Muscle layer of duodenum (tissue), 2 donors: ENCODE measurements around the gene WAC.

Source experiments
- H3K27ac ChIP-seq: one replicate; pipeline ENCODE4 v1.7.0; 2013; ENCODE audit warnings: mild to moderate bottlenecking, low read length
- H3K27me3 ChIP-seq: one replicate; pipeline ENCODE4 v1.7.0; 2013; ENCODE audit warnings: low read depth, mild to moderate bottlenecking, control low read depth, low read length
- H3K36me3 ChIP-seq, 2 donors: one replicate each; pipeline ENCODE4 v1.7.0; 2013; ENCODE audit warnings: low read length in 2 of 2, control low read depth in 1 of 2, mild to moderate bottlenecking in 1 of 2; ENCODE audit not compliant: insufficient read depth in 2 of 2, control insufficient read depth in 1 of 2
- H3K4me1 ChIP-seq, 2 donors: one replicate each; pipeline ENCODE4 v1.7.0; 2013; ENCODE audit warnings: low read length in 2 of 2, mild to moderate bottlenecking in 2 of 2, control low read depth in 1 of 2, moderate library complexity in 1 of 2; ENCODE audit not compliant: insufficient read depth in 2 of 2, control insufficient read depth in 1 of 2
- H3K4me3 ChIP-seq, 2 donors: one replicate each; pipeline ENCODE4 v1.7.0; 2013; ENCODE audit warnings: low read length in 2 of 2, low read depth in 1 of 2, mild to moderate bottlenecking in 1 of 2
- H3K9me3 ChIP-seq, 2 donors: one replicate each; pipeline ENCODE4 v1.7.0; 2013; ENCODE audit warnings: low read length in 2 of 2, control low read depth in 1 of 2, mild to moderate bottlenecking in 1 of 2; ENCODE audit not compliant: control insufficient read depth in 1 of 2
- donor health status: healthy.

Gene WAC

DNA sequence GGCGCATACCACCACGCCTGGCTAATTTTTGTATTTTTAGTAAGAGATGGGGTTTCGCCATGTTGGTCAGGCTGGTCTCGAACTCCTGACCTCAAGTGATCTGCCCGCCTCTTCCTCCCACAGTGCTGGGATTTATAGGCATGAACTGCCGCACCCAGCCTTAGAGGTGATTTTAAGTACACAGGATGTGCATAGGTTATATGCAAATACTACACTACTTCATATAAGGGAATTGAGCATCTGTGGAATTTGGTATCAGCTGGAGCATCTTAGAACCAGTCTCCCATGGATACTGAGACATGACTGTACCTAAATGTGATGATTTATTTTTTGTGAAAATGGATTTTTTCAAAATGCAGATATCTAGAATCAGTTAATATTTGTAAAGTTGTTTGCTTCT lies 21.1 kb downstream of the WAC start:
- H3K9me3 ChIP-seq: no peaks in the 10 kb centered on the region
- H3K36me3 ChIP-seq: peaks cover 7 to 13% of the 10 kb centered on the region in 2 donors
- no peaks in the 10 kb centered on the region for H3K27me3 ChIP-seq
- H3K27ac ChIP-seq: no peak overlapping the region
- peaks cover 6 to 73% of the 10 kb centered on the region in 2 donors for H3K4me1 ChIP-seq
- no peak overlapping the region for H3K4me3 ChIP-seq

DNA sequence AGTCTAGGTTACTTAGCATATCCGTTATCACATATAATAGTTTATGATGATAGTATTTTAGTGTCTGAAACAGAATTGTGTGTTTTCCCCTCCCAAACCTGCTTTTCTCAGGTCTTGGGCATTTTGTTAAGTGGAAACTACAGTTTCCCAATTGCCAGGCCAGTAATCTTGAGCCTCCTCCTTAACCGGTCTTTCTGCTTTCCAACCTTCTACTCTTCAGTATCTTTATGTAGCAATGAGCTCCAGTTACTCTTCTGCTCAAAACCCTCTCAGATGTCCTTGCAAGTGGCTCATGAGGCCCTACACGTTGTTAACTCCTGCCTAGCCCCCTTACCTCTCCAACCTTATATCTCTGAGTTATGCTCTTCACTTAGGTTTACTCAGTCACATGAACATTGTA lies 22.0 kb downstream of the WAC start:
- Histone ChIP-seq H3K4me3 (no peak overlapping the region), H3K36me3 (peaks cover 0 to 7% of the 10 kb centered on the region in 2 donors), H3K9me3 (no peaks in the 10 kb centered on the region), H3K4me1 (peaks cover 6 to 79% of the 10 kb centered on the region in 2 donors), H3K27me3 (no peaks in the 10 kb centered on the region), H3K27ac (no peak overlapping the region)

DNA sequence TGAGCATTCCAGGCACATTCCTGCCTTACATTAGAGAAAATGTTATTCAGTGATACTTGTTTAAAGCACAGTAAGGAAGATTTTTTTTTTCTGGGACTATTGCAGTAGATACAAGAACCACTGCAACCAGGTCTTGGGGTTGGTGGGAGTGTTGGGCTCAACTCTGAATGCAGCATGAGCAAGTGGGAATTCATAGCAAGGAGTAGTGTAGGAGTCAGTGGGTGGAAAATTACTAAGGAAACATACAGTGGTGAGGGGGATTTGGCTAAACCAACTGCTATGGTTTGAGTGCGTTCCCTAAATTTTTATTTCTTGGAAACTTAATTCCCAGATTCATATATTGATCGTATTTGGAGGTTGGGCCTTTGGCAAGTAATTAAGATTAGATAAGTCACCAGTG lies 22.4 kb downstream of the WAC start:
- Histone ChIP-seq H3K36me3 (peaks cover 0 to 4% of the 10 kb centered on the region in 2 donors), H3K27ac (no peak overlapping the region), H3K9me3 (no peaks in the 10 kb centered on the region), H3K4me1 (peaks cover 6 to 79% of the 10 kb centered on the region in 2 donors), H3K4me3 (no peak overlapping the region), H3K27me3 (no peaks in the 10 kb centered on the region)

DNA sequence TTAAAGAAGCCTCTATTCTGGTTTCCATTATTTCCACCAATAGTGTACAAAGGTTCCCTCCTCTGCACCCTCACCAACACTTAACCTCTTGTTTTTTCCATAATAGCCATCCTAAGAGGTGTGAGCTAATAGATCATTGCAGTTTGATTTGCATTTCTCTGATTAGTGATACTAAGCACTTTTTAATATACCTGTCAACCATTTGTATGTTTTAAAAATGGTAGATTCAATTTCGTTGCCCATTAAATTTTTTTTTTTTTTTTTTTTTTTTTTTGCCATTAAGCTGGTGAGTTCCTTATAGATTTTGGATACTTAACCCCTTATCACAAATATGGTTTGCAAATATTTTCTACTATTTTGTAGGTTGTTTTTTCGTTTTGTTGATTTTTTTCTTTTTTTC lies 23.2 kb downstream of the WAC start:
- H3K27me3 ChIP-seq: no peaks in the 10 kb centered on the region
- H3K9me3 ChIP-seq: no peaks in the 10 kb centered on the region
- peaks cover 0 to 4% of the 10 kb centered on the region in 2 donors for H3K36me3 ChIP-seq
- H3K4me1 ChIP-seq: peaks cover under 1 to 79% of the 10 kb centered on the region in 2 donors
- H3K4me3 ChIP-seq: no peak overlapping the region
- H3K27ac ChIP-seq: no peak overlapping the region

DNA sequence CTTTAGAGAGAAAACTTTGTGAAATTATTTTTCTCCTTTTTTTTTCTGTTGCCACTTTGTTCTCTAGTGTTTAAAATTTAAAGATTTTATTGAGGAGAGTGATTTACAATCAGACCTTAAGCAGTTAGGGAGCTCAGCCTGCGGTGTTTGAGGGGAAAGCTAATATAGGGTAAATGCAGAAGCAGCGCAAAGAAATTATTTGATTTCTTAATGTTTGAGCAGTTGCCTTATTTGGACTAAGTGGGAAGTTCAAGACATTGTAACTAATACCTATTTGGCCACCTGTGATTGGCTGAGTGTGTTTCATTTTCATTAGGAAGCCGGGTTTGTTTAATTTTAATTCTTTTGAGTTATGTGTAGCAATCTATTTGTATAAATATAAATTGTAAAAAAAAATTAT lies 25.3 kb downstream of the WAC start:
- Histone ChIP-seq H3K4me1 (peaks cover 0 to 63% of the 10 kb centered on the region in 2 donors), H3K4me3 (no peak overlapping the region)

DNA sequence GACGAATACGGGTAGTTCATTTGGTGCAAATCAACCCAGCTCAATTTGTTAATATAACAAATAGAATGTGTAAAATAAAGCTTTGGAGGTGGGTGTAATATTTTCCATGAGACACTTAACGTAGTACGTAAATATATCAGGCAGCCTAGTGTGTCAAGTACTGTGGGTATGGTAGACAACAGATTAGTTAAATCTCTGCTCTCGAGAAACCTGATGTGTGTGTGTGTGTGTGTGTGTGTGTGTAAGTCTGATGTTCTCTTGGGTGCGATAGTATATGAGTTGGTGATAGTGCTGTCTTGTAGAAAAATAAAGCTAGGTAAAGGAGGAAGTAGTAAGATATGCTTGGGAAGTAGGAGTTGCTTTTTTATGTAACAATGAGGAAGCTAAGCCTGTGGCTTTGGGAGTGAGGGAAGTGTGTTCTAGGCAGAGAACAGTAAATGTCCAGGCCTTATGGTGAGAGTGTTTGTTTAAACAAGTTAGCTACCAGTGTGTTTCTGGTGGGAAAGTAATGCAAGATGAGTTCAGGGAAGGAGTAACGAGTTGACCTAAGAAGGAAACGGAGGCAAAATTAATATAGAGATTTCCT lies 26.1 kb downstream of the WAC start:
- H3K27ac ChIP-seq: no peak overlapping the region
- H3K27me3 ChIP-seq: no peaks in the 10 kb centered on the region
- peaks cover 0 to 64% of the 10 kb centered on the region in 2 donors for H3K4me1 ChIP-seq
- peaks cover 2 to 8% of the 10 kb centered on the region in 2 donors for H3K36me3 ChIP-seq
- H3K9me3 ChIP-seq: no peaks in the 10 kb centered on the region
- H3K4me3 ChIP-seq: no peak overlapping the region

More for the DNA sequence above, 25.3 kb downstream of the WAC start:
- H3K27ac ChIP-seq: no peak overlapping the region
- no peaks in the 10 kb centered on the region for H3K27me3 ChIP-seq
- H3K36me3 ChIP-seq: peaks cover 4 to 8% of the 10 kb centered on the region in 2 donors
- no peaks in the 10 kb centered on the region for H3K9me3 ChIP-seq

DNA sequence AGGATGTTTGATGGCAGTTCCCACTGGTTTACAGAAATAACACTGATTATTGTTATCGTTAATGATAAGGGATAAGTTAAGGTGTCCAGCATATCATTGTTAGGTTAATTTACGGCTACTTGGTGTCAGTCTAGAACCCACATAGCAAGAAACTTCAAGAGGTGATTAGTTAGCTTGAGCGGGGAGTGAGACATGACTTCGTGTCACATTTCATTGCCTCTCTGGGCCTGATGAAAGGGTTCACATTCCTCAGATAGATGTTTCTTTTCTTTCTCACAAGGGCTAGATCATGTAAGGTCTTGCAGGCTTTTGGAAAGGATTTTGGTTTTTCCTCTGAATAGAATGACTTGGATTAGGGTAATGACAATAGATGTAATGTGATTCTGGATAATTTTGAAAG lies 26.7 kb downstream of the WAC start:
- H3K27me3 ChIP-seq: no peaks in the 10 kb centered on the region
- peaks cover 0 to 64% of the 10 kb centered on the region in 2 donors for H3K4me1 ChIP-seq
- H3K9me3 ChIP-seq: no peaks in the 10 kb centered on the region
- H3K27ac ChIP-seq: no peak overlapping the region
- peaks cover 0 to 10% of the 10 kb centered on the region in 2 donors for H3K36me3 ChIP-seq
- no peak overlapping the region for H3K4me3 ChIP-seq

DNA sequence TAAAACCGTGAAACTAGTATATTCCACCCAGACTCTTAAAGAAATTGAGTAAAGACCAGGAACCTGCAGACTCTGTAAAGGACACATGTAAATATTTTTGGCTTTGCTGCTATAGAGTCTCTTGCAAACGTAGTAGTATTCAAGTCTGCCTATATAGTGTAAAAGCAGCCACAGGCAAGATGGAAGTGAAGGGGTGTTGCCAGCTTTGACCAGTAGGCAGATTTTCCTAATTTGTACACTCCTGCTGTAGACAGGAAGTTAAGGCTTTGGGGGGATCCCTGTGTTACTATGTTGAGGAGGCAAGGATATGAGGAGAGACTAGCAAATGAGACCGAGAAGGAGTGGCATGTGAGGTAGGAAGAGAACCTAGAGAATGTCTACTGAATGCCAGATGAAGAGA lies 27.7 kb downstream of the WAC start:
- Histone ChIP-seq H3K9me3 (no peaks in the 10 kb centered on the region), H3K36me3 (peaks cover 0 to 12% of the 10 kb centered on the region in 2 donors), H3K27ac (no peak overlapping the region), H3K4me3 (no peak overlapping the region), H3K27me3 (no peaks in the 10 kb centered on the region), H3K4me1 (peaks cover 0 to 63% of the 10 kb centered on the region in 2 donors)

DNA sequence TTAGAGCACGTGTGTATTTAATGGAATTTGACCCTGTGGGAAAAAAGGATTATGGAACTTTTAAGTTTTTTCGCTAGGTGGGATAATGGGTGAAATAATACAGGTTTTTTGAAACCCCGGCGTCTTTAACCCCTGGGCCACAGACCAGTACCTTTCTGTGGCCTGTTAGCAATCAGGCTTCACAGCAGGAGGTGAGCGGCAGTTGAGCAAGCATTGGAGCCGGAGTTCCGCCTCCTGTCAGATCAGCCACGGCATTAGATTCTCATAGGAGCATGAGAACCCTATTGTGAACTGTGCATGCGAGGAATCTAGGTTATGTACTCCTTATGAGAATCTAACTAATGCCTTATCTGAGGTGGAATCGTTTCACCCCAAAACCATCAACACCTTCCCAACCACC lies 28.6 kb downstream of the WAC start:
- H3K27me3 ChIP-seq: no peaks in the 10 kb centered on the region
- peaks cover 0 to 66% of the 10 kb centered on the region in 2 donors for H3K4me1 ChIP-seq
- H3K27ac ChIP-seq: no peak overlapping the region
- no peaks in the 10 kb centered on the region for H3K9me3 ChIP-seq
- H3K4me3 ChIP-seq: no peak overlapping the region
- peaks cover 0 to 12% of the 10 kb centered on the region in 2 donors for H3K36me3 ChIP-seq

DNA sequence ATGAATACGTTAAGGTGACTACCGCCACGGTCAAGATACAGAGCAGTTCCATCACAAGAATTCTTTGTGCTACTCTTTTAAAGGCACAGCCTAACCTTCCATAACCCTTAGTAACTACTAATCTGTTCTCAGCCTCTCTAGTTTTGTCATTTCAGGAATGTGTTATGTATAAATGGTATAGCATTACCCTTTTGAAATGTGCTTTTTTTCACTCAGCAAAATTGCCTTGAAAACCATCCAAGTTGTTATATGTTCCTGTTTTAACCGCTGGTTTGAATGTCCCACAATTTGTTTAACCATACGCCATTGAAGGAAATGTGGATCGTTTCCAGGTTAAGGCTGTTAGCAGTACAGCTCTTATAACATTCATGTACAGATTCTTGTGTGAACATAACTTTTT lies 32.0 kb downstream of the WAC start:
- no peak overlapping the region for H3K4me3 ChIP-seq
- H3K4me1 ChIP-seq: peaks cover 0 to 62% of the 10 kb centered on the region in 2 donors
- no peaks in the 10 kb centered on the region for H3K27me3 ChIP-seq
- H3K9me3 ChIP-seq: no peaks in the 10 kb centered on the region
- H3K27ac ChIP-seq: no peak overlapping the region
- peaks cover 0 to 12% of the 10 kb centered on the region in 2 donors for H3K36me3 ChIP-seq

DNA sequence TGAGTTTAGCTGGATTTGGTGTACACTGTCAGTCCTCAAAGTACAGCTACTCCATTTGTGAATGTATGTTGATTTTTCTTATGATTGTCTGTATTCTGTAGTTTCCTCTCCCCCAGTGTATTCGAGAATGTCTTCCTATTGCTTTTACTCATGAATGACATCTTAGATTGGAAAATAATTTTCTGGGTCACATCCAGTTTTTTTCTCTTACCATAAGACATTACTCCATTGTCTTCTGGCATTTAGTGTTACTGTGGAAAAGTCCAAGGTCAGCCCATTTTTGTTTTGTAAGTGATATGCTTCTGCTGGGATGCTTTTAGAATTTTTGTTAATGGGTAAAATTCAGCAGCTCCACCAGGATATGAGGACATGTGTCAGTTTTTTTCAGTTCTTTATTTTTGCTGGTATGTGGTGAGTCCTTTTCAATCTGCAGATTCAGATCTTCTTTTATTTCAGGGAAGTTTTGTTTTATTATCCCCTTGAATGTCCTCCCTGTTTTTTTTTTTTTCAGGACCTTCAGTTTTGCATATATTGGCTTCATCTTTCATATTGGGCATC lies 33.6 kb downstream of the WAC start:
- no peak overlapping the region for H3K27ac ChIP-seq
- H3K4me1 ChIP-seq: peaks cover 4 to 59% of the 10 kb centered on the region in 2 donors
- no peaks in the 10 kb centered on the region for H3K9me3 ChIP-seq
- H3K27me3 ChIP-seq: no peaks in the 10 kb centered on the region
- no peak overlapping the region for H3K4me3 ChIP-seq
- peaks cover 0 to 12% of the 10 kb centered on the region in 2 donors for H3K36me3 ChIP-seq
